Thyroid gland (tissue), 4 donors: ENCODE results near the gene CANT1.

ENCODE experiments used
- POLR2A ChIP-seq, 2 donors: fragments of 450-650 bp; IDR thresholded peaks; one replicate each; pipeline ENCODE4 v1.6.1; 2017; ENCODE audit warnings: antibody characterized with exemption in 2 of 2, mild to moderate bottlenecking in 2 of 2, moderate library complexity in 1 of 2
- TF ChIP-seq, protein P1 (sequence below), 6 experiments: fragments of 200-600 bp in 3 of 6; fragments of 450-650 bp in 3 of 6; sonication (generic) in 3 of 6; IDR thresholded peaks; one replicate each; pipeline ENCODE4 v1.5.1; 2016 to 2019; ENCODE audit warnings: antibody characterized with exemption in 6 of 6, mild to moderate bottlenecking in 2 of 6, inconsistent platforms in 1 of 6, moderate library complexity in 1 of 6

DNA sequence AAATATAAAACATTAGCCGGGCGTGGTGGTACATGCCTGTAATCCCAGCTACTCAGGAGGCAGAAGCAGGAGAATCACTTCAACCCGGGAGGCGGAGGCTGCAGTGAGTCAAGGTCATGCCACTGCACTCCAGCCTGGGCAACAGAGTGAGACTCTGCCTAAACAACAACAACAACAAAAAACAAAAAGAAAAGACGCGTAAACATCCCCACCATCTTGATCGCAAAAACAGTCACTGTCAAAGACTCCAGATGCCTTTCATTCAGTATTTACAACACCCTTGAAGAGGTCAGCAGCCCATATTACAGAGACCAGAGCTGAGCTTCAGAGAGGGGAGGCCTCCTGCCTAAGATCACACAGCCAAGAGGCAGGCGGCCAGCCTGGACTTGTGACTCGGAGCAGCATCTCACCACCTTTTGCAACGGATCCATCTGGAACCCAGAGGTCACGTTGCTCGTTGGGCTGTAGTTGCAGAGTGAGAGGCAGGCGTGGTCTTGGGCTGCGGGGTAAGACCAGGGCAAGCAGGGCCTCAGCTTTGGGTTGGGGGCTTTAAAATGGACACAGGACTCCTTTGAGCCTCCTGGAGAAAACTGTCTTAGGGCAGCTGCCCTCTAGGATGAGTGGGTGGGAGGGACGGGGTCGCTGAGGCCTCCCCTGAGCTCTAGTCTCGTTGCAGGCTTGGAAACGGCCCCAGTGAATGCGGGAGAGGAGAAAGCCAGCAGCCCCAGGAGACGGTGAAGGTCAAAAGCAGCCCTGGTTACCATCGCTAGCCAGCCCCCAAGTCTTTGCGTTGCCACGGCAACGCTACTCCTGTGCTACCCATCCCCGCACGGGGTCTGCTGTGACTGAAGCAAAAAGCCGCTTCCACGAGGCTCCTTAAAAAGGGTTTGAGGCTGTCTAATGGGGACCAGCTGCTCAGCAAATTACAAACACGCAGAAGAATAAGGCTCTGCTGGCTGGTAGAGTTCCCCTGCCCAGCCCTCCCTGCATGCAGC, 55.9 kb downstream of the CANT1 start:
- no peak for TF ChIP-seq POLR2A (IDR thresholded peaks at IDR 0.05)
- TF ChIP-seq, protein P1, sequence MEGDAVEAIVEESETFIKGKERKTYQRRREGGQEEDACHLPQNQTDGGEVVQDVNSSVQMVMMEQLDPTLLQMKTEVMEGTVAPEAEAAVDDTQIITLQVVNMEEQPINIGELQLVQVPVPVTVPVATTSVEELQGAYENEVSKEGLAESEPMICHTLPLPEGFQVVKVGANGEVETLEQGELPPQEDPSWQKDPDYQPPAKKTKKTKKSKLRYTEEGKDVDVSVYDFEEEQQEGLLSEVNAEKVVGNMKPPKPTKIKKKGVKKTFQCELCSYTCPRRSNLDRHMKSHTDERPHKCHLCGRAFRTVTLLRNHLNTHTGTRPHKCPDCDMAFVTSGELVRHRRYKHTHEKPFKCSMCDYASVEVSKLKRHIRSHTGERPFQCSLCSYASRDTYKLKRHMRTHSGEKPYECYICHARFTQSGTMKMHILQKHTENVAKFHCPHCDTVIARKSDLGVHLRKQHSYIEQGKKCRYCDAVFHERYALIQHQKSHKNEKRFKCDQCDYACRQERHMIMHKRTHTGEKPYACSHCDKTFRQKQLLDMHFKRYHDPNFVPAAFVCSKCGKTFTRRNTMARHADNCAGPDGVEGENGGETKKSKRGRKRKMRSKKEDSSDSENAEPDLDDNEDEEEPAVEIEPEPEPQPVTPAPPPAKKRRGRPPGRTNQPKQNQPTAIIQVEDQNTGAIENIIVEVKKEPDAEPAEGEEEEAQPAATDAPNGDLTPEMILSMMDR (IDR thresholded peaks at IDR 0.05), result no peak
